GM23338 (cell line): ENCODE results near the gene COBL.

Experiments
- CTCF ChIP-seq, 2 experiments: fragments of 200-600 bp in 1 of 2; sonication (generic) in 1 of 2; conservative IDR thresholded peaks; 2 replicates each; pipeline versions ENCODE4 v1.5.1 to v1.6.1; 2016 to 2017; ENCODE audit warnings: antibody characterized with exemption in 2 of 2, low read depth in 2 of 2, mild to moderate bottlenecking in 2 of 2, moderate library complexity in 1 of 2
- EZH2 ChIP-seq: fragments of 200-600 bp; sonication (generic); IDR thresholded peaks from one replicate; pipeline ENCODE4 v1.8.0; 2017; ENCODE audit warnings: antibody characterized with exemption, mild to moderate bottlenecking, low read depth; ENCODE audit not compliant: unreplicated experiment
- JUNB ChIP-seq: IDR thresholded peaks from one replicate; pipeline ENCODE4 v1.6.1; 2016; ENCODE audit warnings: antibody characterized with exemption; ENCODE audit not compliant: unreplicated experiment
- POLR2AphosphoS5 ChIP-seq: IDR thresholded peaks from 2 replicates; pipeline ENCODE4 v1.6.1; 2016; ENCODE audit warnings: antibody characterized with exemption, low read depth
- REST ChIP-seq: IDR thresholded peaks from one replicate; pipeline ENCODE4 v1.6.1; 2018; ENCODE audit warnings: antibody characterized with exemption; ENCODE audit not compliant: unreplicated experiment
- ZNF114 ChIP-seq: fragments of 250-450 bp; sonication (Bioruptor Pico); IDR thresholded peaks from 2 replicates; pipeline ENCODE4 v1.5.0; 2020; ENCODE audit warnings: mild to moderate bottlenecking, moderate library complexity

- no peak for TF ChIP-seq CTCF (conservative IDR thresholded peaks at IDR 0.05; ENCODE audit: low read depth in 2 of 2)
- TF ChIP-seq EZH2, result no peak
- TF ChIP-seq POLR2AphosphoS5, result no peak
- TF ChIP-seq ZNF114 (CRISPR knock-in tag), result no peak
- no peak for TF ChIP-seq JUNB
- TF ChIP-seq REST, result no peak
These were observed 172.4 kb downstream of the COBL start for GRCh38 chr7:51144178-51144577.
